Measurements from ENCODE around the gene ZNF80. TPM values are rescaled to one million over a fixed set of nuclear protein-coding genes. Genes with fewer than 3 reads are reported as not detected.

Gene ZNF80
- total RNA-seq, 1 experiment from 2014 or later, result not detected

- DNase-seq (ENCODE audit: unreplicated experiment), result no peak
- BruUV-seq (replicated peaks), result no TSS peak
- peaks cover 11% of the 10 kb centered on the region for H3K27me3 Mint-ChIP-seq (ENCODE audit: insufficient read depth, unreplicated experiment)
- ChIA-PET CTCF (interaction anchor here (1.0 kb wide), 1 partner anchor 31 kb away, joined by 3 read pairs; no protein-coding TSS in a partner anchor), POLR2A (no interaction called here)
- no peaks in the 10 kb centered on the region for H3K9me3 Mint-ChIP-seq (ENCODE audit: unreplicated experiment)
- no peak overlapping the region for H3K4me3 Mint-ChIP-seq (ENCODE audit: unreplicated experiment)
- no peaks in the 10 kb centered on the region for H3K36me3 Mint-ChIP-seq (ENCODE audit: insufficient read depth, unreplicated experiment)
- no peaks in the 10 kb centered on the region for H3K4me1 Mint-ChIP-seq (ENCODE audit: insufficient read depth, unreplicated experiment)
- no peak for TF ChIP-seq CTCF (IDR thresholded peaks at IDR 0.05; ENCODE audit: unreplicated experiment)
- H3K27ac Mint-ChIP-seq (ENCODE audit: low read depth, unreplicated experiment), result no peak overlapping the region
- intact Hi-C loops (cut with micrococcal nuclease), result no loop called here
Measured at GRCh38 chr3:114231616-114232015, 5.8 kb downstream of the ZNF80 start.

- ChIA-PET POLR2A (no interaction called here), CTCF (interaction anchor here (0.5 to 1.5 kb wide), 4 partner anchors 10 to 314 kb away, joined by 3 to 5 read pairs (median 3); no protein-coding TSS in a partner anchor)
- BruUV-seq (replicated peaks), result no TSS peak
- no peak for DNase-seq (ENCODE audit: unreplicated experiment)
- Mint-ChIP-seq H3K4me3 (ENCODE audit: unreplicated experiment) (no peak overlapping the region), H3K36me3 (ENCODE audit: insufficient read depth, unreplicated experiment) (no peaks in the 10 kb centered on the region), H3K27me3 (ENCODE audit: insufficient read depth, unreplicated experiment) (peaks cover 11% of the 10 kb centered on the region), H3K27ac (ENCODE audit: low read depth, unreplicated experiment) (no peak overlapping the region), H3K9me3 (ENCODE audit: unreplicated experiment) (peaks cover 5% of the 10 kb centered on the region), H3K4me1 (ENCODE audit: insufficient read depth, unreplicated experiment) (peaks cover 6% of the 10 kb centered on the region)
- intact Hi-C loops (cut with micrococcal nuclease), result no loop called here
- no peak for TF ChIP-seq CTCF (IDR thresholded peaks at IDR 0.05; ENCODE audit: unreplicated experiment)
Measured at GRCh38 chr3:114227076-114227475, 10.3 kb downstream of the ZNF80 start.

- H3K36me3 Mint-ChIP-seq (ENCODE audit: insufficient read depth, unreplicated experiment), result no peaks in the 10 kb centered on the region
- TF ChIP-seq CTCF (IDR thresholded peaks at IDR 0.05; ENCODE audit: unreplicated experiment), result no peak
- H3K9me3 Mint-ChIP-seq (ENCODE audit: unreplicated experiment), result peaks cover 5% of the 10 kb centered on the region
- DNase-seq (ENCODE audit: unreplicated experiment), result no peak
- CTCF ChIA-PET, result no interaction called here
- peaks cover 6% of the 10 kb centered on the region for H3K4me1 Mint-ChIP-seq (ENCODE audit: insufficient read depth, unreplicated experiment)
- POLR2A ChIA-PET, result no interaction called here
- H3K27me3 Mint-ChIP-seq (ENCODE audit: insufficient read depth, unreplicated experiment), result peaks cover 11% of the 10 kb centered on the region
- intact Hi-C loops (cut with micrococcal nuclease), result no loop called here
- no TSS peak for BruUV-seq (replicated peaks)
- H3K27ac Mint-ChIP-seq (ENCODE audit: low read depth, unreplicated experiment), result no peak overlapping the region
- no peak overlapping the region for H3K4me3 Mint-ChIP-seq (ENCODE audit: unreplicated experiment)
Measured at GRCh38 chr3:114226313-114226712, 11.1 kb downstream of the ZNF80 start.

GRCh38 chr3:114223143-114223542 lies 14.2 kb downstream of the ZNF80 start:
- TF ChIP-seq CTCF (IDR thresholded peaks at IDR 0.05; ENCODE audit: unreplicated experiment), result no peak
- H3K4me1 Mint-ChIP-seq (ENCODE audit: insufficient read depth, unreplicated experiment), result peaks cover 6% of the 10 kb centered on the region
- POLR2A ChIA-PET, result no interaction called here
- H3K27me3 Mint-ChIP-seq (ENCODE audit: insufficient read depth, unreplicated experiment), result peaks cover 11% of the 10 kb centered on the region
- no peaks in the 10 kb centered on the region for H3K36me3 Mint-ChIP-seq (ENCODE audit: insufficient read depth, unreplicated experiment)
- no peak overlapping the region for H3K4me3 Mint-ChIP-seq (ENCODE audit: unreplicated experiment)
- intact Hi-C loops (cut with micrococcal nuclease), result no loop called here
- H3K9me3 Mint-ChIP-seq (ENCODE audit: unreplicated experiment), result peaks cover 5% of the 10 kb centered on the region
- H3K27ac Mint-ChIP-seq (ENCODE audit: low read depth, unreplicated experiment), result no peak overlapping the region
- CTCF ChIA-PET, result no interaction called here
- no TSS peak for BruUV-seq (replicated peaks)
- no peak for DNase-seq (ENCODE audit: unreplicated experiment)
